ENCODE measurements around the gene NET1.
"Not testable (repeated sequence)": the region's sequence is repeated elsewhere in the genome, so short reads cannot be mapped to it uniquely, and the experiment has no call there.

The NET1 gene

DNA sequence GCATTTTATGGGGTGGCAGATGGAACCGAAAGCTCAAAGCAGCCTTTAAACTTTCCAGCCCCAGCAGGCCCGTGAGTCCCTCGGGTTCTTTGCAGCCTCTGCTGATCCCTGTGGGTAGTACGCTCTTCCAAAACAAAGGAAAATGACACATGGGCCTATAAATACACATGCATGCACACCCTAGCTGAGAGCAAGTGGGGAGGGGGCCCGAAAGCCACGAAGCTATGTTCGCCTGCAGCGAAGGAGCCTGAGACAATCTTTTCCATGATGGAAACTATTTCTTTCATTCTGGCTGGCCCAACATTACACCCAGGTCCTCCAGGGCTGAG lies 54.8 kb downstream of the NET1 start:
- no peak for DNase-seq

DNA sequence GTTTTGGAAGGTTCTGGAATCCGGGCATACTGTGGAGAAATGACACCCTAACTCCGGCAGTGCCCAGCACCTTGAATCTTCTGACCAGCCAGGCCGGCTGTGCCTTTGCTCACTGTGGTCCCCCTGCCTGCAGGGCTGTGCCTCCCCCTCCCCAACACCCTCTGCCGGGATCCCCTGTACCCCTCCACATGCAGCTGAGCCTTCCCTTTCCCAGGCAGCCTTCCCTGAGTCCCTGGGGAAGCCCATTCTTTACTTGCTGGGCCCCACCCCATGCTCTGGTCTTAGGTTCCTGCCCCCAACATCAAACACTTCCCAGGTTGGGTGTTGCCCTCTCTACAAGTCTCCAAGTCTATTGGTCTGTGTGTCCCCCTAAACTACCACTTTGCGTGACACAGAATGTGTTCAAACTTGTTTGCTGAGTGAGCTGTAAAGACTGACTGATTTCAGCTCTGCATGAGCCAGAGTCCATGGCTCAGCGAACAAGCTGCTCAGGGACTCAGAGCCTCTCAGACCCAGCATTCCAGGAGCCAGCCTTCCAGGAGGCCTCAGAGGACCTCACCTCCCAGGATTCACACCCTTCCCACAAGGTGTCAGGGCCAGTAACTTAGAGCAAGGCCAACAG lies 55.4 kb downstream of the NET1 start:
- no peak for DNase-seq

GRCh38 chr10:5468262-5469106 lies 56.1 kb downstream of the NET1 start:
- DNase-seq: no peak

- DNase-seq: no peak
Observed at GRCh38 chr10:5469353-5470061, 57.1 kb downstream of the NET1 start.

GRCh38 chr10:5470062-5470751 lies 57.9 kb downstream of the NET1 start:
- DNase-seq: no peak

DNA sequence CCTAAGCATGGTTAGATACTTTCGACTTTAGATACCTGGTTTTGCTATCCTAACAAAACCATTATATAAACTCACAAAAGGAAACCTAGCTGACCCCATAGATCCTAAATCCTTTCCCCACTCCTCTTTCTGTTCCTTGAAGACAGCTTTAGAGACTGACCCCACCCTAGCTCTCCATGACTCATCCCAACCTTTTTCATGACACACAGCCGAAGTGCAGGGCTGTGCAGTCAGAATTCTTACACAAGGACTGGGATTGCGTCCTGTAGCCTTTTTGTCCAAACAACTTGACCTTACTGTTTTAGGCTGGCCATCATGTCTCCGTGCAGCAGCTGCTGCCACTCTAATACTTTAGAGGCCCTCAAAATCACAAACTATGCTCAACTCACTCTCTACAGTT lies 62.3 kb downstream of the NET1 start:
- not testable (repeated sequence) for DNase-seq

- not testable (repeated sequence) for DNase-seq
Observed at GRCh38 chr10:5475088-5475487, 62.7 kb downstream of the NET1 start.

GRCh38 chr10:5475974-5476807 lies 63.8 kb downstream of the NET1 start:
- DNase-seq: not testable (repeated sequence)

DNA sequence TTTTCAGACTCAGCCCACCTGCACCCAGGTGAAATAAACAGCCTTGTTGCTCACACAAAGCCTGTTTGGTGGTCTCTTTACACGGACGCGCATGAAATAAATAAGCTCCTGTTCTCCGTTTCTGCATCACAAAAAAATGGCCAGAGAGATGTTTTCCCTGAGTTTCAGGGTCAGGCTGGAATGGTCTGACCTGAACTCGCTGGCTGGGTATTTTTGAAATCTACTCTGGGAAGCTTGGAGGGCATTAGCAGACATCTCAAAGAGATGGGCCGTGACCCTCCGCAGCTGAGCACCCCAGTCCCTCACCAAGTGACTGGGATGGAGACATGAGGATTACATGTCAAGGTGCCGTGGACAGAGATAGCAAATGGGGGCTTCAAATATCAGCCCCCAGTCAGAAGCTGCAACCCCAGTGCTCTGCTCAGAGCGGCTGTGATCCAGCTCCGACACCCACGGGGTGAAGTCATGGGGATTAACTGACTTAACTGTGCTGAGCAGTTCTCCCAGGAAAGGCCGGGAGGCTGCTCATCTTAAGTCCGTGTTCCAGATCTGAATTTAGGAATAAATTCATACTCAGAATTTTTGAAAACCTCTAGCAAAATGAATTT lies 64.7 kb downstream of the NET1 start:
- no peak for DNase-seq

GRCh38 chr10:5477948-5478693 lies 65.8 kb downstream of the NET1 start:
- no peak for DNase-seq

- DNase-seq: no peak
Observed at GRCh38 chr10:5478694-5479305, 66.4 kb downstream of the NET1 start.

DNA sequence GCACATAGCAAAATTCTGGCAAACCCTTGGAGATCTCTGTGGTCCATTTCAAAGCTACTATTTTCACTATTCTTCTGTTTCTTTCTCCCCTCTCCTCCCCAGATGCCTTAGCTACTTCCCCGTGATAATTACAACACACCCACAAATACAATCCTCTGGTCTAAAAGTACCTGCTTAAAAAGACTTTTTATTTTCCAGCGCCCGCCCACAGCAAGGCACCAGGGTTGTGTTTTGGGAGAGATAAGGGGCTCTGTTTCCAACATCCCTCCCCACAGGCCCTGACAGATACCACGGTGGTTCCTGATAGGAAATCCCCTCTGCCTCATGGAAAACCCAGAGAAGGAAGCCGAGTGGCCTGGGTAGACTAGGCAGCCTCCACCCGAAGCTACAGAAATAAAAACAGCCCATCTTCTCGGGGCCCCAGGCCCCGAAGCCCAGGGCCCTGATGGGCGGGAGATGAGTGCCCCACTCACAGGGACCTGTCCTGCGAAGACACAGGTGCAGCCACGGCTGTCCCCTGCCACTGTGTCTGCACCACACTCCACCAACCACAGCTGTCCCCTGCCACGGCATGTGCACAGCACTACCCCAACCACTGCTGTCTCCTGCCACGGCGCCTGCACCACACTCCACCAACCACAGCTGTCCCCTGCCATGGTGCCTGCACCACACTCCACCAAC lies 67.3 kb downstream of the NET1 start:
- no peak for DNase-seq

- DNase-seq: no peak
Observed at GRCh38 chr10:5480162-5480941, 68.0 kb downstream of the NET1 start.

DNA sequence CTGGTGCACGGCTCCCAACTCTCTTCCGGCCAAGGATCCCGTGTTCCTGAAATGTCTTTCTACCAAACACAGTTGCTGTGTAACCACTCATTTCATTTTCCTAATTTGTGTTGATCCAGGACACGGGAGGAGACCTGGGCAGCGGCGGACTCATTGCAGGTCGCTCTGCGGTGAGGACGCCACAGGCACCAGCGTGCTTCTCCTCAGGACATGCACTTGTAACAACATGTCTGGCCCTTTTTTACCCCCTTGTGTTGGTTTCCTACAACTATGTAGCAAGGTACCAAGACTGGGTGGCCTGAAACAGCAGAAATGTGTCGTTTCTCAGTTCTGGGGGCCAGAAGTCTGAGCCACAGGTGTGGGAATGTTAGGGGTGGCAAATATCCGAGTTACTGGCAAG lies 68.8 kb downstream of the NET1 start:
- DNase-seq: no peak

GRCh38 chr10:5482016-5482415 lies 69.7 kb downstream of the NET1 start:
- no peak for DNase-seq

DNA sequence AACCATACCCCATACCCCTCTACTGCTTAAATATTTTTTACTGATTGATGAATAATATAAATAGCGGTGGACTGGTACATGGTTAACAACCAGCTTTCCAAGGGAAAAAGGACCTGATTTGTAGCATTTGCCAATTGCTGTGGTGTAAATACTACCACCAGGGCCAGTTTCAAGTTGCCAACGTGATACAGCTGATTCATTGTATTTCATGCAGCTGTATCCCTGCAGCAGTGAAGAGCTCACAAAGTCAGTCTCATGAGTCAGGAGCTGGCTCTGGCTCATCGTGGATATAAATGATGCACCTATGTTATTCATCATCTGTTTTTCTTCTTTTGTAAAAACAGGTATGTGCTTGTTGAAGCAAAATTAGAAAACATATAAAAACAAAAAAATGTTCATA lies 71.8 kb downstream of the NET1 start:
- no peak for DNase-seq

- DNase-seq: no peak
Observed at GRCh38 chr10:5485290-5485689, 72.9 kb downstream of the NET1 start.

- no peak for DNase-seq
Observed at GRCh38 chr10:5485948-5486852, 73.8 kb downstream of the NET1 start.
